Natural killer cell (primary cell): ENCODE data around the gene TMEM161A. TPM values are rescaled to one million over a fixed set of nuclear protein-coding genes. Genes with fewer than 3 reads are reported as not detected.
A peak's percentile ranks its signal among the peaks of the same experiment; 100 is the strongest.

Experiments
- ATAC-seq, 3 donors: fragments of 150-1000 bp in 2 of 3; fragments of 200-7000 bp in 1 of 3; cut with Tn5 transposase; 1 replicate in 1 of 3; 2 replicates in 2 of 3; pipeline ENCODE4 v1.10.0; 2021; ENCODE audit warnings: mild to moderate bottlenecking in 2 of 3, moderate library complexity in 2 of 3
- DNase-seq, 2 donors: peaks; one replicate each; pipeline versions ENCODE4 v3.0.0 to v3.0.0-alpha.2; 2013 to 2021; ENCODE audit warnings: mixed read lengths in 1 of 2
- H3K27ac ChIP-seq: one replicate; pipeline ENCODE4 v1.5.1; 2013; ENCODE audit warnings: mild to moderate bottlenecking, low read length
- H3K27me3 ChIP-seq: one replicate; pipeline ENCODE4 v1.6.1; 2013; ENCODE audit warnings: low read length; ENCODE audit not compliant: control insufficient read depth, insufficient read depth
- H3K36me3 ChIP-seq: one replicate; pipeline ENCODE4 v1.6.1; 2013; ENCODE audit warnings: low read length; ENCODE audit not compliant: control insufficient read depth, insufficient read depth
- H3K4me1 ChIP-seq: one replicate; pipeline ENCODE4 v1.6.1; 2013; ENCODE audit warnings: low read length; ENCODE audit not compliant: control insufficient read depth, insufficient read depth
- H3K4me3 ChIP-seq: one replicate; pipeline ENCODE4 v1.5.1; 2013; ENCODE audit warnings: low read length
- H3K9me3 ChIP-seq: one replicate; pipeline ENCODE4 v1.6.1; 2013; ENCODE audit warnings: low read length; ENCODE audit not compliant: control insufficient read depth, insufficient read depth
- H3K27ac Mint-ChIP-seq, 2 donors: one replicate each; pipeline ENCODE4 v1.8.0; 2022; ENCODE audit warnings: mild to moderate bottlenecking in 2 of 2, mixed read lengths in 2 of 2, moderate library complexity in 1 of 2
- H3K27me3 Mint-ChIP-seq, 2 donors: one replicate each; pipeline ENCODE4 v1.8.0; 2022; ENCODE audit warnings: low read depth in 2 of 2, mixed read lengths in 2 of 2
- H3K36me3 Mint-ChIP-seq: one replicate; pipeline ENCODE4 v1.8.0; 2022; ENCODE audit warnings: mixed read lengths
- H3K4me1 Mint-ChIP-seq, 2 donors: one replicate each; pipeline ENCODE4 v1.8.0; 2022; ENCODE audit warnings: mixed read lengths in 2 of 2
- H3K4me3 Mint-ChIP-seq: one replicate; pipeline ENCODE4 v1.8.0; 2022; ENCODE audit warnings: mild to moderate bottlenecking, moderate library complexity, mixed read lengths
- H3K9me3 Mint-ChIP-seq, 2 donors: one replicate each; pipeline ENCODE4 v1.8.0; 2022; ENCODE audit warnings: mixed read lengths in 2 of 2
- WGBS: methylation state at CpG from one replicate; pipeline ENCODE4 v1.1.7; 2013; ENCODE audit warnings: missing lambda C conversion rate; ENCODE audit not compliant: insufficient coverage; 5-methylcytosine and 5-hydroxymethylcytosine counted together
- intact Hi-C: fragments of 100-400 bp; cut with micrococcal nuclease; formaldehyde crosslinking; loops from one replicate; pipeline ENCODE4 v1.14.2; 2022
- total RNA-seq, 4 donors: library from RNA; stranded (reverse); fragments of 120-200 nt in 1 of 4; gene quantifications; one replicate each; pipeline versions ENCODE4 v1.2.3 to v1.2.4, GENCODE V29; 2013 to 2022
- TF ChIP-seq, protein P1 (sequence below): fragments of 200-600 bp; IDR thresholded peaks from one replicate; pipeline ENCODE4 v1.8.0; 2022; ENCODE audit warnings: antibody characterized with exemption

TMEM161A gene
- total RNA-seq, 3 donors from 2014 or later (not counting 1 experiment from before 2014, with no cell fraction given): 13.9 to 16.5 (median 14.2) TPM

- Mint-ChIP-seq H3K9me3 (no peaks in the 10 kb centered on the region), H3K27ac (peak overlapping the region in 1 of 2 donors; percentile 69), H3K4me1 (peaks cover 15 to 16% of the 10 kb centered on the region in 2 donors), H3K27me3 (peaks cover 0 to 4% of the 10 kb centered on the region in 2 donors), H3K4me3 (peak overlapping the region; percentile 71), H3K36me3 (no peaks in the 10 kb centered on the region)
- TF ChIP-seq, protein P1, sequence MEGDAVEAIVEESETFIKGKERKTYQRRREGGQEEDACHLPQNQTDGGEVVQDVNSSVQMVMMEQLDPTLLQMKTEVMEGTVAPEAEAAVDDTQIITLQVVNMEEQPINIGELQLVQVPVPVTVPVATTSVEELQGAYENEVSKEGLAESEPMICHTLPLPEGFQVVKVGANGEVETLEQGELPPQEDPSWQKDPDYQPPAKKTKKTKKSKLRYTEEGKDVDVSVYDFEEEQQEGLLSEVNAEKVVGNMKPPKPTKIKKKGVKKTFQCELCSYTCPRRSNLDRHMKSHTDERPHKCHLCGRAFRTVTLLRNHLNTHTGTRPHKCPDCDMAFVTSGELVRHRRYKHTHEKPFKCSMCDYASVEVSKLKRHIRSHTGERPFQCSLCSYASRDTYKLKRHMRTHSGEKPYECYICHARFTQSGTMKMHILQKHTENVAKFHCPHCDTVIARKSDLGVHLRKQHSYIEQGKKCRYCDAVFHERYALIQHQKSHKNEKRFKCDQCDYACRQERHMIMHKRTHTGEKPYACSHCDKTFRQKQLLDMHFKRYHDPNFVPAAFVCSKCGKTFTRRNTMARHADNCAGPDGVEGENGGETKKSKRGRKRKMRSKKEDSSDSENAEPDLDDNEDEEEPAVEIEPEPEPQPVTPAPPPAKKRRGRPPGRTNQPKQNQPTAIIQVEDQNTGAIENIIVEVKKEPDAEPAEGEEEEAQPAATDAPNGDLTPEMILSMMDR: no peak
- Histone ChIP-seq H3K4me1 (peaks cover 13% of the 10 kb centered on the region), H3K27ac (no peak overlapping the region), H3K27me3 (no peaks in the 10 kb centered on the region), H3K9me3 (no peaks in the 10 kb centered on the region), H3K36me3 (no peaks in the 10 kb centered on the region), H3K4me3 (no peak overlapping the region)
- 86% methylated on average over 9 of the region's 9 CpGs for WGBS
- intact Hi-C loops: no loop called here
- ATAC-seq (no peak), DNase-seq (no peak)
These were observed 31.2 kb upstream of the TMEM161A start for GRCh38 chr19:19169236-19170052.

GRCh38 chr19:19167612-19168011 lies 29.3 kb upstream of the TMEM161A start:
- Histone ChIP-seq H3K27me3 (no peaks in the 10 kb centered on the region), H3K27ac (no peak overlapping the region), H3K36me3 (no peaks in the 10 kb centered on the region), H3K4me3 (no peak overlapping the region), H3K4me1 (peaks cover 13% of the 10 kb centered on the region), H3K9me3 (no peaks in the 10 kb centered on the region)
- no peak overlapping the region for H3K4me3 Mint-ChIP-seq
- no peak for DNase-seq
- 91% methylated on average over 3 of the region's 3 CpGs for WGBS
- H3K27ac Mint-ChIP-seq: no peak overlapping the region
- TF ChIP-seq, protein P1: no peak
- peaks cover 0 to 4% of the 10 kb centered on the region in 2 donors for H3K27me3 Mint-ChIP-seq
- ATAC-seq: no peak
- H3K9me3 Mint-ChIP-seq: no peaks in the 10 kb centered on the region
- no peaks in the 10 kb centered on the region for H3K36me3 Mint-ChIP-seq
- intact Hi-C loops: no loop called here
- peaks cover 15 to 16% of the 10 kb centered on the region in 2 donors for H3K4me1 Mint-ChIP-seq

- DNase-seq: no peak
- ATAC-seq: no peak
- peaks cover 10 to 18% of the 10 kb centered on the region in 2 donors for H3K4me1 Mint-ChIP-seq
- H3K9me3 Mint-ChIP-seq: no peaks in the 10 kb centered on the region
- Histone ChIP-seq H3K9me3 (no peaks in the 10 kb centered on the region), H3K27ac (no peak overlapping the region), H3K4me3 (no peak overlapping the region), H3K27me3 (no peaks in the 10 kb centered on the region), H3K4me1 (peaks cover 14% of the 10 kb centered on the region), H3K36me3 (no peaks in the 10 kb centered on the region)
- H3K36me3 Mint-ChIP-seq: no peaks in the 10 kb centered on the region
- H3K27ac Mint-ChIP-seq: no peak overlapping the region
- 92% methylated on average over 1 of the region's 1 CpG for WGBS
- H3K4me3 Mint-ChIP-seq: no peak overlapping the region
- TF ChIP-seq, protein P1: no peak
- intact Hi-C loops: no loop called here
- peaks cover 0 to 6% of the 10 kb centered on the region in 2 donors for H3K27me3 Mint-ChIP-seq
These were observed 27.1 kb upstream of the TMEM161A start for GRCh38 chr19:19165396-19165795.
